Forelimb muscle (tissue), 1 donor: ENCODE results near the gene RAD21L1. TPM values are rescaled to one million over a fixed set of nuclear protein-coding genes. Genes with fewer than 3 reads are reported as not detected.
"Not testable (repeated sequence)": the region's sequence is repeated elsewhere in the genome, so short reads cannot be mapped to it uniquely, and the experiment has no call there.

Source experiments
- DNase-seq: peaks from one replicate; pipeline ENCODE4 v3.0.0-alpha.2; 2013; ENCODE audit warnings: low read depth
- polyA plus RNA-seq: library from polyadenylated mRNA; unstranded; fragments of 120-200 nt; gene quantifications from one replicate; pipeline ENCODE4 v1.2.1, GENCODE V29; 2013; ENCODE audit not compliant: insufficient read length

The RAD21L1 gene
- polyA plus RNA-seq, 1 donor: not detected

GRCh38 chr20:1225263-1225782 is 521 bp upstream of the RAD21L1 start:
- no peak for DNase-seq

- no peak for DNase-seq
These were observed 3.7 kb downstream of the RAD21L1 start for GRCh38 chr20:1229541-1229940.

GRCh38 chr20:1232286-1233111 is 6.7 kb downstream of the RAD21L1 start:
- no peak for DNase-seq

- DNase-seq: no peak
These were observed 14.7 kb downstream of the RAD21L1 start for GRCh38 chr20:1240549-1240948.

GRCh38 chr20:1241456-1241855 is 15.6 kb downstream of the RAD21L1 start:
- DNase-seq: no peak

- DNase-seq: no peak
These were observed 16.3 kb downstream of the RAD21L1 start for GRCh38 chr20:1242099-1242498.

GRCh38 chr20:1242530-1242929 is 16.7 kb downstream of the RAD21L1 start:
- no peak for DNase-seq

GRCh38 chr20:1245578-1245977 is 19.7 kb downstream of the RAD21L1 start:
- DNase-seq: no peak

- no peak for DNase-seq
These were observed 21.8 kb downstream of the RAD21L1 start for GRCh38 chr20:1247689-1248088.

GRCh38 chr20:1250282-1250681 is 24.4 kb downstream of the RAD21L1 start:
- not testable (repeated sequence) for DNase-seq

GRCh38 chr20:1252416-1252815 is 26.6 kb downstream of the RAD21L1 start:
- no peak for DNase-seq

- DNase-seq: no peak
These were observed 28.4 kb downstream of the RAD21L1 start for GRCh38 chr20:1254254-1254653.

GRCh38 chr20:1255675-1256074 is 29.8 kb downstream of the RAD21L1 start:
- DNase-seq: no peak

GRCh38 chr20:1263853-1264252 is 38.0 kb downstream of the RAD21L1 start:
- no peak for DNase-seq

GRCh38 chr20:1264727-1265126 is 38.9 kb downstream of the RAD21L1 start:
- no peak for DNase-seq

GRCh38 chr20:1265226-1265915 is 39.5 kb downstream of the RAD21L1 start:
- no peak for DNase-seq

GRCh38 chr20:1265916-1266166 is 40.0 kb downstream of the RAD21L1 start:
- no peak for DNase-seq

GRCh38 chr20:1266167-1266973 is 40.5 kb downstream of the RAD21L1 start, which contains the start of gene SNPH:
TSS of gene SNPH (plus strand) at chr20:1266294. CDS start at chr20:1296240, 29,946 bp downstream.
- peak; percentile 32 for DNase-seq

GRCh38 chr20:1267161-1267560 is 41.3 kb downstream of the RAD21L1 start:
- DNase-seq: no peak

- DNase-seq: no peak
These were observed 42.0 kb downstream of the RAD21L1 start for GRCh38 chr20:1267809-1268374.

GRCh38 chr20:1269235-1269634 is 43.4 kb downstream of the RAD21L1 start:
- DNase-seq: no peak

- no peak for DNase-seq
These were observed 44.0 kb downstream of the RAD21L1 start for GRCh38 chr20:1269850-1270249.
